PC-3 (cell line): Measurements from ENCODE around the gene HAGHL.

Experiments
- CTCF ChIP-seq: fragments of 300-600 bp; sonication (generic); conservative IDR thresholded peaks from 2 replicates; pipeline ENCODE4 v1.5.1; 2017; ENCODE audit warnings: antibody characterized with exemption, low read depth, mild to moderate bottlenecking, low read length
- EZH2 ChIP-seq: fragments of 300-600 bp; sonication (generic); IDR thresholded peaks from one replicate; pipeline ENCODE4 v1.6.1; 2017; ENCODE audit warnings: antibody characterized with exemption, mild to moderate bottlenecking, low read length; ENCODE audit not compliant: unreplicated experiment

DNA sequence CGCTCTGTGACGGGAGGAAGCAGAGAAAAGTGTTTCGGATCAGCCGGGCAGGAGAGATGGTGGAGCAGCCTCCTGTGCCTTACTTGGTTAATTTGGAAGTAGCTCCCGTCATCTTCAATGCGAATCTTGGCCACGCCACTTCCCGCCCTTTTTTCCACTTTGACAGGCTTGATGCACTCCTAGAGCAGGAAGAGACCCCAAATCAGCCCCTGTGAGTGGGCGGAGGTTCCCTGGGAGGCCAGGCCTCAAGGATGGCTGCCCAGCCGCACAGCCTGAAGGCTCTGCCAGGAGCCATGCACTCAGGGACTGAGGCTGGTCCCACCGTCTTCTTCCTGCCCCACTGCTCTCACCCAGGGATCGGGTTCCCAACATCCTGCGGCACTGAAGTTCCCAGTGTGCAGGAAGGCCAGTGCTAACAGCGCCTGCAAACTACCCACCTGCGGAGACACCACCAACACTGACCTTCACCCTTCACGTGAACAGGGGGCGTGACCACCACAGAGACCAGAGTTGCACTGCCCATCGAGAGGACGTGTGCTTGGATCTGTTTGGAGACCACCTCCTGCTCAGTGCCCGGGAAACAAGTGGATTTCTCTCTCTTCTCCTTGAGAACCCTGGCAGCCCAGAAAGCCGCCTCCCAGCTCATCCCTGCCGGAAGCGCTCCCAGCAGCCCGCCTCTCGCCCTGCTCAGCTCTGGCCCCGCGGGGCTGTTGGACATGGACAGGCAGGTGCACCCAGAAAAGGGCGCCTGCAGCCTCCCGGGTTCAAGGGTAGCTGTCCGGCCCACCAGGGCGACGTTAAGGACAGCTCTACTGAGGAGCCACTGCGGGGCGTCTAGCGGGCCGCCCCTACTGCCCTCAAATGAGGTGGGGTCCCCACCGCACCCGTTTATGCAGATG lies 12.9 kb downstream of the HAGHL start:
- no peak for TF ChIP-seq CTCF
- TF ChIP-seq EZH2 = no peak
